DOHH2 (cell line): ENCODE results near the gene SPRR1B.

Source experiments
- CTCF ChIP-seq: fragments of 200-600 bp; sonication (generic); IDR thresholded peaks from one replicate; pipeline ENCODE4 v1.5.1; 2014; ENCODE audit warnings: antibody characterized with exemption, mild to moderate bottlenecking, low read depth, low read length; ENCODE audit not compliant: poor library complexity, severe bottlenecking
- EZH2phosphoT487 ChIP-seq: fragments of 200-600 bp; sonication (generic); IDR thresholded peaks from 2 replicates; pipeline ENCODE4 v1.6.1; 2017; ENCODE audit warnings: borderline replicate concordance, mild to moderate bottlenecking, antibody characterized with exemption, low read length, moderate library complexity, mixed read lengths

- TF ChIP-seq CTCF (no peak), EZH2phosphoT487 (no peak)
Measured at GRCh38 chr1:153028766-153029165, 2.2 kb upstream of the SPRR1B start.
